ENCODE results near the gene NCAPD2.
"Not testable (repeated sequence)": the region's sequence is repeated elsewhere in the genome, so short reads cannot be mapped to it uniquely, and the experiment has no call there.

GRCh38 chr12:6558014-6558760 is 64.3 kb downstream of the NCAPD2 start:
- TF ChIP-seq CTCF (IDR thresholded peaks at IDR 0.05) = peak in 4 of 6 experiments; percentile 39 to 60 (median 44)
- not testable (repeated sequence) for TF ChIP-seq POLR2A (IDR thresholded peaks at IDR 0.05)
